Spleen (tissue), 11 donors: ENCODE data around the gene NRXN3. TPM values are rescaled to one million over a fixed set of nuclear protein-coding genes. Genes with fewer than 3 reads are reported as not detected.

Experiments
- DNase-seq: peaks from one replicate; pipeline ENCODE4 v3.0.0-alpha.2; 2020
- H3K27ac ChIP-seq, 8 donors: fragments of 200-600 bp; sonication (generic) in 7 of 8; 1 replicate in 4 of 8; 2 replicates in 4 of 8; pipeline versions ENCODE4 v1.5.0 to v1.8.0; 2016 to 2021; ENCODE audit warnings: inconsistent platforms in 4 of 8, mild to moderate bottlenecking in 4 of 8, moderate library complexity in 1 of 8
- H3K27me3 ChIP-seq, 7 donors: fragments of 200-600 bp; sonication (generic) in 6 of 7; replicated peaks in 1 of 7; 1 replicate in 4 of 7; 2 replicates in 3 of 7; pipeline versions ENCODE4 v1.5.0 to v1.8.0; 2016 to 2021; ENCODE audit warnings: inconsistent platforms in 3 of 7, mild to moderate bottlenecking in 1 of 7
- H3K36me3 ChIP-seq, 6 donors: fragments of 200-600 bp; sonication (generic) in 5 of 6; 1 replicate in 4 of 6; 2 replicates in 2 of 6; pipeline versions ENCODE4 v1.5.0 to v1.8.0; 2016 to 2021; ENCODE audit warnings: inconsistent platforms in 2 of 6
- H3K4me1 ChIP-seq, 6 donors: fragments of 200-600 bp; sonication (generic) in 5 of 6; 1 replicate in 3 of 6; 2 replicates in 3 of 6; pipeline versions ENCODE4 v1.5.0 to v1.8.0; 2016 to 2021; ENCODE audit warnings: inconsistent platforms in 3 of 6
- H3K4me3 ChIP-seq, 8 donors: fragments of 200-600 bp; sonication (generic) in 7 of 8; 1 replicate in 4 of 8; 2 replicates in 4 of 8; pipeline versions ENCODE4 v1.5.0 to v1.8.0; 2016 to 2021; ENCODE audit warnings: inconsistent platforms in 4 of 8, mild to moderate bottlenecking in 4 of 8, moderate library complexity in 2 of 8
- H3K9me3 ChIP-seq, 8 donors: fragments of 200-600 bp; sonication (generic) in 7 of 8; 1 replicate in 4 of 8; 2 replicates in 4 of 8; pipeline versions ENCODE4 v1.5.0 to v1.8.0; 2016 to 2021; ENCODE audit warnings: inconsistent platforms in 4 of 8
- CTCF ChIP-seq, 11 experiments: fragments of 200-600 bp in 7 of 11; fragments of 450-650 bp in 4 of 11; sonication (generic) in 4 of 11; IDR thresholded peaks in 8 of 11; conservative IDR thresholded peaks in 3 of 11; 1 replicate in 7 of 11; 2 replicates in 4 of 11; pipeline versions ENCODE4 v1.4.0 to v1.8.0; 2016 to 2021; ENCODE audit warnings: antibody characterized with exemption in 11 of 11, inconsistent platforms in 4 of 11, mild to moderate bottlenecking in 1 of 11
- POLR2A ChIP-seq, 3 donors: fragments of 450-650 bp; IDR thresholded peaks; one replicate each; pipeline ENCODE4 v1.5.1; 2017; ENCODE audit warnings: antibody characterized with exemption in 3 of 3, mild to moderate bottlenecking in 1 of 3
- POLR2AphosphoS5 ChIP-seq, 3 donors: sonication (generic); formaldehyde crosslinking; IDR thresholded peaks; one replicate each; pipeline ENCODE4 v1.5.1; 2017; ENCODE audit warnings: antibody characterized with exemption in 3 of 3
- WGBS, 5 donors: extraction: QIAGEN DNeasy Blood & Tissue Kit in 3 of 5; methylation state at CpG; one replicate each; pipeline versions ENCODE4 v1.1.5 to v1.1.7; 2013 to 2018; 5-methylcytosine and 5-hydroxymethylcytosine counted together
- intact Hi-C: fragments of 100-400 bp; cut with DNase I; formaldehyde crosslinking; loops from one replicate; pipeline ENCODE4 v1.15.0; 2023; ENCODE audit warnings: low total_unique reads
- polyA plus RNA-seq, 3 donors: library from polyadenylated mRNA; stranded (reverse); fragments of 200-250 nt; gene quantifications; one replicate each; pipeline ENCODE4 v1.2.1, GENCODE V29; 2013
- total RNA-seq, 7 donors: library from RNA; depleted of rRNA in 3 of 7; stranded (reverse); fragments of >200 nt in 3 of 7; fragmentation: NEBNext Ultra II Directional in 4 of 7; extraction: Animal tissue kit (Norgen Biotek cat#: 25700) in 4 of 7; gene quantifications; one replicate each; pipeline versions ENCODE4 v1.1.0 to v1.2.1, GENCODE V29; 2016 to 2021
- donor health status: healthy with polysubstance abuse.
- donor health status: DM: no; HTN: no; CAD: no; lungs with moderate emphysema.
- donor health status: DM: no; HTN: no; CAD: no.
- donor health status: Bipolar disorder and iron deficiency.
- donor health status: healthy.
- donor health status: DM: no; HTN: no; CAD: no.
- donor health status: DM: yes; HTN: yes; CAD: no.

NRXN3 gene
- total and polyA plus RNA-seq, 10 donors, result 0.21 to 11.5 (median 1.6) TPM

GRCh38 chr14:79476552-79476951 is 1306.4 kb downstream of the NRXN3 start:
- no peak for DNase-seq
- Histone ChIP-seq H3K4me3 (no peak overlapping the region), H3K27me3 (no peaks in the 10 kb centered on the region), H3K27ac (no peak overlapping the region), H3K36me3 (no peaks in the 10 kb centered on the region), H3K9me3 (no peaks in the 10 kb centered on the region), H3K4me1 (no peaks in the 10 kb centered on the region)
- 85 to 93% (median 91%) methylated on average over 2 of the region's 2 CpGs for WGBS, 5 donors
- intact Hi-C loops, result no loop called here
- TF ChIP-seq CTCF (IDR thresholded peaks at IDR 0.05 in 8 of 11, conservative IDR thresholded peaks at IDR 0.05 in 3 of 11), result no peak
- no peak for TF ChIP-seq POLR2A (IDR thresholded peaks at IDR 0.05)
- no peak for TF ChIP-seq POLR2AphosphoS5 (IDR thresholded peaks at IDR 0.05)

GRCh38 chr14:79480212-79480611 is 1310.0 kb downstream of the NRXN3 start:
- intact Hi-C loops, result no loop called here
- TF ChIP-seq POLR2AphosphoS5 (IDR thresholded peaks at IDR 0.05) (no peak), POLR2A (IDR thresholded peaks at IDR 0.05) (no peak), CTCF (IDR thresholded peaks at IDR 0.05 in 8 of 11, conservative IDR thresholded peaks at IDR 0.05 in 3 of 11) (no peak)
- Histone ChIP-seq H3K4me1 (no peaks in the 10 kb centered on the region), H3K4me3 (no peak overlapping the region), H3K9me3 (no peaks in the 10 kb centered on the region), H3K27ac (no peak overlapping the region), H3K27me3 (no peaks in the 10 kb centered on the region), H3K36me3 (no peaks in the 10 kb centered on the region)
- DNase-seq, result no peak
- WGBS, 5 donors, result 80 to 94% (median 84%) methylated on average over 5 of the region's 5 CpGs

- Histone ChIP-seq H3K36me3 (no peaks in the 10 kb centered on the region), H3K4me1 (no peaks in the 10 kb centered on the region), H3K27me3 (no peaks in the 10 kb centered on the region), H3K4me3 (no peak overlapping the region), H3K9me3 (no peaks in the 10 kb centered on the region), H3K27ac (no peak overlapping the region)
- no peak for DNase-seq
- TF ChIP-seq POLR2A (IDR thresholded peaks at IDR 0.05) (no peak), CTCF (IDR thresholded peaks at IDR 0.05 in 8 of 11, conservative IDR thresholded peaks at IDR 0.05 in 3 of 11) (no peak), POLR2AphosphoS5 (IDR thresholded peaks at IDR 0.05) (no peak)
- intact Hi-C loops, result no loop called here
- 44 to 95% (median 92%) methylated on average over 1 of the region's 1 CpG for WGBS, 5 donors
Measured at GRCh38 chr14:79482825-79483224, 1312.7 kb downstream of the NRXN3 start.

GRCh38 chr14:79483477-79484388 is 1313.6 kb downstream of the NRXN3 start:
- TF ChIP-seq CTCF (IDR thresholded peaks at IDR 0.05 in 8 of 11, conservative IDR thresholded peaks at IDR 0.05 in 3 of 11), result no peak
- TF ChIP-seq POLR2AphosphoS5 (IDR thresholded peaks at IDR 0.05), result no peak
- no peak for TF ChIP-seq POLR2A (IDR thresholded peaks at IDR 0.05)
- intact Hi-C loops, result no loop called here
- Histone ChIP-seq H3K9me3 (no peaks in the 10 kb centered on the region), H3K27me3 (no peaks in the 10 kb centered on the region), H3K4me3 (no peak overlapping the region), H3K4me1 (no peaks in the 10 kb centered on the region), H3K36me3 (no peaks in the 10 kb centered on the region), H3K27ac (no peak overlapping the region)
- no peak for DNase-seq
- 64 to 80% (median 76%) methylated on average over 7 of the region's 7 CpGs for WGBS, 5 donors
